Stimulated activated CD4-positive, alpha-beta T cell treated with anti-CD3 and anti-CD28 coated beads, Interleukin-4, amount 100 ng/mL, for 24 hours (primary cell): Measurements from ENCODE around the gene BOD1L1.

Experiments
- DNase-seq: peaks from one replicate; pipeline ENCODE4 v3.0.0-alpha.2; 2020

The BOD1L1 gene

GRCh38 chr4:13627606-13628311 is at the start of gene BOD1L1:
BOD1L1 (minus strand) TSS chr4:13627725; CDS start chr4:13627587, 138 bp downstream.
- peak; percentile 82 for DNase-seq

- DNase-seq, result no peak
Measured at GRCh38 chr4:13674971-13675370, 47.4 kb upstream of the BOD1L1 start.

GRCh38 chr4:13673167-13673566 is 45.6 kb upstream of the BOD1L1 start:
- DNase-seq, result no peak

DNA sequence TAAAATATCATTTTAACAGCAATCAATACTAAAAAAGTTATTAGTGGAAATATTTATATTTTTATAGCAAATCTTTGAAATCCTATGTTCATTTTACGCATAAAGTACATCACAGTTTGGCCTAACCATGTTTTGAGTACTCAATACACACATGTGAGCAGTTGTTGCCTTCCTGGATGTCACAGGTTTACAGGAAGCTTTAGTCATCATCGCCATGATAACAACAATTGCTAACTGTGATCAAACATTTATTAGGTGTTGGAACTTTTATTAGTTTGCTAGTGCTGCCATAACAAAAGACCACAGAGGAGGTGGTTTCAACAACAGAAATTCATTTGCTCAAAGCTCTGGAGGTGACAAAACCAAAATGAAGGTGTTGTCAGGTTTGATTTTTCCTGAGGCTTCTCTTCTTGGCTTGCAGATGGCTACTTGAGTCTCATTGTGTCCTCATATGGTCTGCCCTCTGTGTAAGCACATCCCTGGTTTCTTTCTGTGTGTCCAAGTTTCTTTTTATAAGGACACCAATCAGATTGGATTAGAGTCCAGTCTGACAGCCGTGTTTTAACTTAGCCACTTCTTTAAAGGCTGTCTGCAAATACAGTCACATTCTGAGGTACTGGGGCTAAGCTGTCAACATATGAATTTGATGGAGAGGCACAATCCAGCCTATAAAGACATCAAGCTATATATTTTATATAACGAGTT is 43.1 kb upstream of the BOD1L1 start:
- no peak for DNase-seq

DNA sequence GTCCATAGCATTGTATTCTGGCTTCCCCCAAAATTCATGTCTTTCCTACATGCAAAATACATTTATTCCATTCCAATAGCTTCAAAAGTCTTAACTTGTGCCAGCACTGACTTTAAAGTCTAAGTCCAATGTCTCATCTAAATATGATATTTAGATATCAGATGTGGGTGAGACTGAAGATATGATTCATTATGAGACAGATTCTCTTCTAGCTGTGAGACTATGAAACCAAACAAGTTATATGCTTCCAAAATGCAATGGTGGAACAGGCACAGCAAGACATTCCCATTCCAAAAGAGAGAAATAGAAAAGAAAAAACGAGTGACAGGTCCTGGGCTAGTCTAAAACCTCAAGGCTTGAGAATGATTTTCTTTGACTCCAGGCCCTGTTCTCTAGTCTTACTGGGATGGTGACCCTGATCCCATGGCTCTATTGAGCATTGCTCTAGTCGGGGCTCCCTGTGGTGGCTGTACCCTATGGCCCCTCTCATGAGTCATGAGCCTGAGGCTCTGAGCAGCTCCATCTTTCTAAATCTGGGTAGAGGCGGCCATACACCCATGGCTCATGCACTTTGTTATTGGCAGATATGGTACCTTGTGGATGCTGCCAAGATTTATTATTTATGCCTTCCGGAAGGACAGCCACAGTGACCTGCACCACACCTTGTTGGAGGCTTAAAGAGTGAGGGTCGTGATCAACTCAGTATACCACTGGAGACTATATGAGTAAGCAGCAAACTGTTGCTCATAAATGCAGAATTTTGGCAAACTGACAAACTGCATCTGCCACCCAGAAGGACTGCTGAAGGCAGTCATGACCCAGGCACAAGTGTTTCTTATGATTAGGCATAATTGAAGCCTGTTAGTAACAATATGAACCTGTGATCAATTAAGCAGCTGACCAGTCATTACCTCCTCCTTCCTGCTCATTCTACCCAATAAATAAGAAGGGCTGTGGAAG is 38.5 kb upstream of the BOD1L1 start:
- no peak for DNase-seq

DNA sequence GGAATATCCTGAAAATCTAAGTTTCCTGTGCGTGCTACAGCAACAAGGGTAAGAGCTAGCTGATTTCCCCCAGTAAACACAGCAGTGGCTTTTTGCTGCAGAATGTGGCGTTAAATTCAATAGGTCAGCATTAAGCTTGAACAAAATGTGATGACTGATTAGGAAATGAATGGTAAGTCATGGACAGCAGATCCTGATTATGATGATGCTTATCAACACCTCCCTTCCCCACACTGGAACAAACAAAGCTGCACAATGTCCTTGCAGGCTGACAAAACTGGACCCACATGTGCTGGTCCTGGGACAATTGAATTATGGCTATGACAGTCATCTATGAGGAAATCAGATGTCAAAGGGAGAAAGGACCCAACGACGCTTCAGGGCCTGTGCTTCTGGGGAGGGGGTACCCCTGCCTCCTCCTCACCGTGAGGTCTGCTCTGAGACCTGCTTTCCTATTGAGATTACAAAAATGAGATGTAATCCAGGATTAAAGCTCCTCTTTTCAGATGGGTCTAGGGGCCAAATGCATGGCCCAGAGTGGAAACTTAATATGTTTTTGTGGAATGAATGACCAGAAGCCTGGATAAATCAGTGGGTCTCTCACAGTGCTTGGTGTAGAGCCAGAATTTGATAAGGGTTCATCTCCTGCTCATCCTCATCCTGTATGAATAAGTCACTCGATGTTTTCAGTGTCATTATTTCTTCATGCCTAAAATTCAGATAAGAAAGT is 32.0 kb upstream of the BOD1L1 start:
- DNase-seq, result no peak

- peak; percentile 77 for DNase-seq
Measured at GRCh38 chr4:13656569-13657405, 29.3 kb upstream of the BOD1L1 start.

DNA sequence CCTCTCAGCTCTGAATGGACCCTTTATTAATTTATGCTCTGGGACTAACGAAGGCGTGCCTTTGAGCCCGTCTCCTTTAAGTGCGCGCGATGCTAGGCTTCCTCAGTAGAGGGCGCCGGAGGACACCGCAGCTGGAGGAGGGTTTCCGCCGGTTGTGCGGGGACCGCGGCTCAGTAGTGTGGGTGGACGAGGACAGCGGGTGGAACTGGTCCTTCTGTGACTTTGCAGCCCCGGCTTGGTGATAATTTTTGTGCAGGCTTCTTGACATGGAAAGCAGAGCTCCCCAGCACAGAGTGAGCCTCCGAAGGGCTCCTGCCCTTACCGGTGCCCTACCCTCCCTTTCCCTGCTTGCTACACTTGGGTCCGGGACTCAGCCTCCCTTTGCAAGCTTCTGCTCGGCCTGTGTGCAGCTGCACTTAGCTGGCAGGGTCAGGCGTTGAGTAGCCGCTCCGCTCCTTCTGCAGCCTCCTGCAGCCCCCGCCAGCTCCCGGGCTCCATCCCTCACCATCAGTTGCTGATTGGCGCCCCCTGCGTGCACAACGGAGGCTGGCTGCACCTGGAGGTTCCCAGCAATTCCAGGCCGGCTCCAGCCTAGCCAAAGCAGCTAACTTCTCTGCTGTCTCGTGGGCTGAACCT is 26.8 kb upstream of the BOD1L1 start:
- peak; percentile 80 for DNase-seq

- no peak for DNase-seq
Measured at GRCh38 chr4:13653766-13654161, 26.2 kb upstream of the BOD1L1 start.

DNA sequence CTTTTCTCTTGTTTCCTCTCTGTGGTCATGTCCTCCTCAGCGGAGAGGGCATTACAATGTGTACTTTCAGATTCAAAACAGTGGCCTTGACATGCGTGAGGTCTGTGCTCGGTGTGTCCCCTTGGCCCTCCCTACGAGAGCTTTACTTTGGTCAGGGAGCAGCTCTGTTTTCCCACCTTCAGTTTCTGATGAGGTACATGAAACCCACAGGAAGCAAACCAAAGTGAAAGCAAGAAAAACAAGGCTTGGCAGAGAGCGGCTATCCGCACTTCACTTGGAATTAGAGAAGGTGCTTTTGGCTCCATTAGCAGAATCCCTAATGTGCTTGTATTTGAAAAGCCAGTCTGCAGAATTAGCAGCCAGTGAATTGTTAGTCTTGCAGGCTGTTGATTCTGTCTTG is 19.5 kb upstream of the BOD1L1 start:
- DNase-seq, result no peak

- no peak for DNase-seq
Measured at GRCh38 chr4:13645075-13645474, 17.6 kb upstream of the BOD1L1 start.

DNA sequence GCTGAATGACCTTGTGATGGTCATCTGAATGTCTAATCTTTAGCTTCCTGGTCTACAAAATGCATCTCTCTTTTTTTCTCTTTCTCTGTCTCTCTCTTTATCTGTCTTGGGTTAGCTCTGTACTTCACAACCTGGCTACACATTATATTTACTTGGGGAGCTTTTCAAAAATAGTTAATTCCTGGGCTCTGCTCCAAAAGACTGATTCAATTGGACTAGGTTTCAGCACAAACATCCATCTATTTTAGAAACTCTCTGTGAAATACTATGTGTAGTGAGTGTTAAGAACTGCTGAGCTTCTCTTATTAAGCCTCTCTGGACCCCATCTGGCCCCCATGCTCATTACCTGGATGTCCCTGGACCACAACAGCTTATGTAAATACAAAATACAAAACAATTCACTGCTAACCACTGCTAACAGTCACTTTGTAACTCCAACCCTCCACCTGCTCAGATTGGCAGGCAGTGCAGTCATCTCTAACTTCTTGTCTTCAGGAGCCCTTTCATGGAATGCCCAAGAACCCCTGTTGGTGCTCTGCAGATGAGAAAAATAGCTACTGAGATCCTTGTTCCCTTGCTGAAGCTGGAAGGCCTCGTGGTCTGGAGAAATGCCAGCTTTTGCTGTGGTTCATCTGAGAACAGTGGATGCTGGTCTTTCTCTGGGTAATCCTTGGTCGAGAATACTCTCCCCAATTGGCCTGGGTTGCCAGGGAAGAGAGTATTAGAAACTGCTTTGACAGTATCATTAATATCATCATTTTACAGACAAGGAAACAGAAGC is 14.8 kb upstream of the BOD1L1 start:
- DNase-seq, result no peak

GRCh38 chr4:13641084-13641483 is 13.6 kb upstream of the BOD1L1 start:
- no peak for DNase-seq

DNA sequence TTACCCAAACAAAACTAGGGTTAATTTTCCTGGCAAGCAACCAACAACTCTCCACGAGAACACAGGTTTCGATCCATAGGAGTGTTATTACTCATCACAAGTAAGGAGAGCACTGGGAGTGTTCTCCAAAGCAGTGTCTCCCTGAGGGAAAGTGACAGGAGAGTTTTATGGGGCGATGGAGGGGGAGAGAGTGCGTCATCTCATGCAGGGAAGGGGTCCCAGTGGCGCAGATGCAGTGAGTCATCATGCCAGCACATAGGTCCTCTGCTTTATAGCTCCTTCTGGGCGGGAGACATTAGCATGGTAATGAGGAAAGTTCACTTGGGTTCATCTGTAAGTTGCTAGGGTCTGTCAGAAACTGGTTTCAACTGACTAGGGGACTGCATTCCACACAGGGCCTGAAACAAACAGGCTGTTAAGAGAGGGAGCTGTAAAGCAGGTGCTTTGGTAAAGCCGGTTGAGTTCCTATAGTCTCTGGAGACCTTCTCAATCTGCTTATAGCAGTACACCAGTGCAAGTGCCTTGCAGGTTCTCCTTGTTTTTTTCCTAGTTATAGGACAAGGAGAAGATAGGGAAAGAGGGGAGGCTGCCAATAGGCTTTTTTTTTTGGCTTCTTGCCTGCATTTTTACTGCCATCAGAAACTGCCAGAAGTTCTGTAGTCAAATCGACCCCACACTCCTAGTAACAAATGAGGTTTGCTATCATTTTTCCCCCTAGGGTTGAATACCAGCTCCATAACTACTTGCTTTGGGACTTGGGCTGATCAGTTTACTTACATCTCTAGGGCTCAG is 12.8 kb upstream of the BOD1L1 start:
- no peak for DNase-seq

DNA sequence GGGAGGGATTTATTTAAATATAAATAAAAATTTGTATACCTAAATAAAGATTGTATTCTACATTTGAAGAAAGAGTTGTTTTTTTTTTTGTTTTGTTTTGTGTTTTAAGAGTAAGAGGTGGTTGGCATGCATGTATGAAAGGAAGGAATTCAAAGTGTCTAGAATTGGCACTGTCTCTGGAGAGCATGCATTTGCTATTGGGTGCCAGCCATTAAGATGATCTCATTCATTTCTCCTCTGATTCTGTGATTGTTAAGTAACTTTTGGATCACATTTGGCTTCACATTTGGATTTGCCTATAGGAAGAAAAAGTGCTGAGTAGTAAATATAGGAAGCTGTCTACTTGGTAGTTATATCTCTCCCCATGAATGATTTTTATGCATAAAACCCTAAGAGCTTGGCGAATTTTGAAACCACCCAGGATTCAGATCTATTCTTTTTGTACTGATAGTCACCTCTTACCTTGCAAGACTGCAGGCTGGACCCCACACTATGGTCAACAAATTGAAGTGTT is 7.8 kb upstream of the BOD1L1 start:
- no peak for DNase-seq

DNA sequence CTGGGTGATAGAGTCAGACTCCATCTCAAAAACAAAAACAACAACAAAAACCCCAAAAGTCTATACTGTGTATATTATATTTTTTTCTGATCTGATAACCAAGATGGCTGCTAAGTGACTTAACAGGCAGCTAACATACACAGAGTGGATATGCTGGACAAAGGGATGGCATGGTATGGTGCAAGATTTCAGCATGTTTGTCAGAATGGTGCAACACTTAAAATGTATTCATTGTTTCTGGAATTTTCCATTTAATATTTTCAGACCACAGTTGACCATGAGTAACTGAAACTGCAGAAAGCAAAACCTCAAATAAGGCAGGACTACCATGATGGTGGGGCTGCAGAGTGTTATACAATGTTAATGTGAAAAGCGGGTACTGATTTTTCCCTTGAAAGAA is 6.1 kb upstream of the BOD1L1 start:
- DNase-seq, result no peak

DNA sequence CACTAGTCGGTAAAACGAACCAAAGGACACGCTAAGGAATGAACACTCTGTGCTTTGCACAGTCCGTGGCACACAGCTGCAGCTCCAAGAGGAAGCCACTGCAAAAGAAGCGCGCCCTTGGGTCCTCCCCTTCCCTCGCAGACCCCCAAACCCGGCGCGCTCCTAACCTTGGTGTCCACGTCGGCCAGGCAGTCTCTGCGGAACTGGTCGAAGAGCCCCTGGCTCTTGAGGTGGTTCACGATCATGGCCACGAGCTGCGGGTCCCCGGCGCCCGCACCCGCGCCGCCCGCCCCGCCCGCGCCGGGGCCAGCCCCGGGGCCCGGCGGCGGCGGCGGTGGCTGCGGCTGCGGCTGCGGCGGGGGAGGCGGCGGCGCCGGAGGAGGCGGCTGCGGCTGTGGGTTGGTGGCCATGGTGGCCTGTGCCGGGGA is 333 bp downstream of the BOD1L1 start:
- peak; percentile 29 for DNase-seq

- DNase-seq, result no peak
Measured at GRCh38 chr4:13626492-13627177, 890 bp downstream of the BOD1L1 start.
